Measurements from ENCODE around the gene TMEM131L.
"Not testable (repeated sequence)": the region's sequence is repeated elsewhere in the genome, so short reads cannot be mapped to it uniquely, and the experiment has no call there.

The TMEM131L gene

DNA sequence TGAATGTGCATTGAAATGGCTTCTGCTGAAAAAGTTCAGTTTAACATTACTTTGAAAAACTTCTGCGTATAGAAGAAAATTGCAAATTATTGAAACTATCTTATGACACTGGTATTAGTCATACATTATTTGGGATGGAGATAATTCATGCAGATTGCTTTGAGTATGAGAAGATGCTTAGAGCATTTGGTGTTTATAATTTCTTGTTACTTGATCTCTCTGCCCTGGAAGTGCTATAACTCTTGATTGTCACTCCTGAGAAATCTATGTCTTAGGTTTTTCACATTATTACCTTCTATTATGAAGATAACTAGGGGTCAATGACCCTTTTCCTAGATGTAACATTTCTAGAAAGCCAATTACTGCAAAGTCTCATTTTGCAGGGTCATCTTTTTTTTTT lies 36.4 kb downstream of the TMEM131L start:
- no peak for DNase-seq

GRCh38 chr4:153506341-153507309 lies 40.5 kb downstream of the TMEM131L start:
- no peak for DNase-seq

DNA sequence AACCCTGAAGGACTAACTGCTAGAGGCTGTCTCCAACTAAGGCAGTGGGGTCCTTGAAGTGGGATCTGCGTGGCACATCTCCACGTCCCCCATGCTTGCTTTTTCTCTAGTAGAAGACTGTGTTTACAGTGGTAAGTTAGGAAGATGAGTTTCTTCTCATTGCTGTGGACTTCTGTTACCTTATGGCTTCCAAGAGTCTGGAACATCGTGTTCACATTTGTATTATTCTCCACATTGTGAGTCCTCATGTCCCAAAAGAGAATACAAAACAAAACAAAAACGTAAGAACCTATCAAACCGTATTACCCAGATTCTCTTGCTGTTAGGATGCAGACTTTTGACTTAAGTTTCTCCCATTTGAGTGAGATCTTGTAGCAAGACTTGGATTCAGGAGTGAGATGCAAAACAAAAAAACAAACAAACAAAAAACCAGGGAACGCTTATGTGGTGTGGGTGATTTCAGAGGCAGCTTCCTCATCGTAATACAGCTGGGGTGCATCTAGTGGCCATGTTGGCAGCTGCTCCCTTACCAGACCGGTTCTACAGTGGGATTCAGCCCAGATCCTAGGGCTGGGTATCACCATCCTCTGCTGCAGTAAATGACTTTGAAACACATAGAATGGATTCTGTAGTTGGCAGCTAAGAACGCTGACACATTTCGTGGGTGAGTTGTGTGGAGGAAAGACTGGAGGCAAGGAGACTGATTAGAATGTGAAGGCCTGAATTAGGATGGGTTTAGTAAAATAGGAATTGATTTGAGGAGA lies 41.3 kb downstream of the TMEM131L start:
- DNase-seq = no peak

DNA sequence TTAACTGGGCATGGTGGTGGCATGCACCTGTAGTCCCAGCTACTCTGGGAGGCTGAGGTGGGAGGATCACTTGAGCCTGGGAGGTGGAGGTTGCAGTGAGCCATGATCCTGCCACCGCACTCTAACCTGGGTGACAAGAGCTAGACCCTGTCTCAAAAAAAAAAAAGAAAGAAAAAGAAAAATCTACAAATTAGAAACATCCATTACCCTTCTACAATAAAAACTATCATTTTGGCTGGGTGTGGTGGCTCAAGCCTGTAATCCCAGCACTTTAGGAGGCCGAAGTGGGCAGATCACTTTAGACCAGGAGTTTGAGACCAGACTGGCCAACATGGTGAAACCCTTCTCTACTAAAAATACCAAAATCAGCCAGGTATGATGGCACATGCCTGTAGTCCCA lies 43.1 kb downstream of the TMEM131L start:
- not testable (repeated sequence) for DNase-seq

GRCh38 chr4:153509724-153510123 lies 43.6 kb downstream of the TMEM131L start:
- no peak for DNase-seq

- DNase-seq = no peak
Measured at GRCh38 chr4:153510252-153511001, 44.3 kb downstream of the TMEM131L start.

- no peak for DNase-seq
Measured at GRCh38 chr4:153511104-153511503, 44.9 kb downstream of the TMEM131L start.

- DNase-seq = no peak
Measured at GRCh38 chr4:153512162-153512852, 46.1 kb downstream of the TMEM131L start.

DNA sequence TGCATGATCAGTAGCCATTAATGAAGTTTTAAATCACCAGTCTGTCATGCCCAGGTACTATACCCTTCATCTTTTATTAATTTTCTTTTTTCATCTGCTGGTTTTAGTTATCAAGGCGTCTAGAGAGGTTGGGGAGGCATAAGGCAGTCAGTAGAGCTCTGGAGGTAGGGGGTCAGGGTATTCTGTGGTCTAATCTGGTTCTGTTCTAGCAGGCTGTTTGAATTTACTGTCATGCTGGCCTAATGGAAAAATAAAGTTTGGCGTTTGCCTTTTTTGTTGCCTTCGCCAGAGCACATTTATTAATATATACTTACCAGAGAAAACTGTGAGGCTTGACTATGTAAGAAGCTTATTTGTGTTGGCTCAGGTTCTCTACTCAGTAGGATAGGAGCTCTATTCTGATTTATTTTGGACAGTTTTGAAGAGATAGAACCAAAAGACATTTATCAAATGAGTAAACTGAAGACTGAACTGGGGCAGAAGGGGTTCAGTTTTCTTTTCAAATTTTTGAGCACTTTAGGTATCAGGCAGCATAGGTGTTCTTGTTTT lies 46.9 kb downstream of the TMEM131L start:
- DNase-seq = no peak

- no peak for DNase-seq
Measured at GRCh38 chr4:153513596-153513995, 47.4 kb downstream of the TMEM131L start.

GRCh38 chr4:153514001-153514526 lies 47.9 kb downstream of the TMEM131L start:
- DNase-seq = no peak

DNA sequence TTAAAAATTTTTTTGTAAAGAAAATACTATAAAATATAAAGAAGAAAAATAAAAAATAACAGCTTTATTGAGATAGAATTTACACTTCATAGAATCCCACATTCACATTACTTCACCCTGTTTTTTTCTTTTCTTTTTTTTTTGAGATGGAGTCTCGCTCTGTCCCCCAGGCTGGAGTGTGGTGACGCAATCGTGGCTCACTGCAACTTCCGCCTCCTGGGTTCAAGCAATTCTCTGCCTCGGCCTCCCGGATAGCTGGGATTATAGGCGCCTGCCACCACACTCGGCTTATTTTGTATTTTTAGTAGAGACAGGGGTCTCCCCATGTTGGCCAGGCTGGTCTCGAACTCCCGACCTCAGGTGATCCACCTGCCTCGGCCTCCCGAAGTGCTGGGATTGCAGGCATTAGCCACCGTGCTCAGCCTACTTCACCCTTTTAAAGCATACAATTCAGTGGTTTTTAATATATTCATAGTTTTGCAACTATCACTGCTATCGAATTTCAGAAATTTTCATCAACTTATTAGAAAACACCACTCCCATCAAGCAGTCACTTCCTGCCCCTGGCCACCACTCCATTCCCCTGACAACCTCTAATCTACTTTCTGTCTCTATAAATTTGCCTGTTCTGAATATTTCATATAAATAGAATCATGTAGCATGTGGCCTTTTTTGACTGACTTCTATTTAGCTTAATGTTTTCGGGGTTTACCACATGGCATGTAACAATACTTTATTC lies 48.7 kb downstream of the TMEM131L start:
- DNase-seq = no peak

GRCh38 chr4:153517159-153517558 lies 51.0 kb downstream of the TMEM131L start:
- no peak for DNase-seq

- no peak for DNase-seq
Measured at GRCh38 chr4:153518001-153518400, 51.8 kb downstream of the TMEM131L start.

DNA sequence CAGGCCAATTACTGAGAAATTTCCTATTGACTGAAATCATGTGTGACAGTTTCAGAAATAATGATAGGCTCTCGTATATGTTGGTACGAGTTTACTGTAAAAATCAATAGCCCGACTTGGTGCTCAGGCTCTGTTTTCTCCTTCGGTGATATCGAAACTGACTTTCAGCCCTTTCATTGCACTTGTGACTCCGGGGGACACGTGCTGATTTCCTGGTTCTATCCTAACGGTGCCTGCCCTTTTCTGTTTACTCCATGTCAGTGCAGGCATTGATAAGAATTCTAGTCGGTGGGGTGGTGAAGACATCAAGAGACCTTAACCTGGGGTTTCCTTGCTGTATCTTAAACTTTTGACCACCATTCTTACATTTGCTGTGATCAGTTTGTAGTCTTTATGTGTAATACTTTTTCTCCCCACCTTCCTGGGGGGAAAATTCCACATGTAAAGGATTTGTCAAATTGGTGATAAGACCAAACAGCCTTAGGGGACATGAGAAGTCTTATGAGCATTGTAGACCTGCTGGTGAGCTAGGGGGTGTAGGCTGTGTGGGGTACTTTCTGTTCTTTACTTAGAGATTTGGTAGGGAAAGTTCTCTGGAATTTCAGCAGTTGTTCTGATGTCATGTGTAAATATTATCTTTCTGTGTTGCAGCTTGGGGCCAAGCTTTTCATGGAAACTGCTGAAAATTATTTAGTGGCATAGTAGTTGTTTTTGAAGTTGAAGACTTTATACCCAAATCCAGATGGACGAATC lies 52.7 kb downstream of the TMEM131L start:
- DNase-seq = no peak

- no peak for DNase-seq
Measured at GRCh38 chr4:153519687-153520086, 53.5 kb downstream of the TMEM131L start.

DNA sequence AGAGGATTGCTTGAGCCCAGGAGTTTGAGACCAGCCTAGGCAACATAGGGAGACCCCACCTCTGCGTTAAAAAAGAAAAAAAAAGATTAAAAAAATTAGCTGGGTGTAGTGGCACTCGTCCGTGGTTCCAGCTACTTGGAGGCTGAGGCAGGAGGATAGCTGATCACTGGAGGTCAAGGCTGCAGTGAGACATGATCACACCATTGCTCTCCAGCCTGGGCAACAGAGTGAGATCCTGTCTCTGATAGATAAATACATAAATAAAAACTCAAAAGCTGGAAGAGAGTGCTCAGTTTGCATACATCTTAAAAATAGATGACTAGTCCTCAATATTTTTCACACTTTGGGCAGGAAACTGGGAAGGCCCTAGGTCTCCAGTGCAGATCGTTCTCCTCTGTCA lies 54.1 kb downstream of the TMEM131L start:
- DNase-seq = no peak

GRCh38 chr4:153520801-153521329 lies 54.7 kb downstream of the TMEM131L start:
- DNase-seq = no peak

- DNase-seq = no peak
Measured at GRCh38 chr4:153521478-153521877, 55.3 kb downstream of the TMEM131L start.
